22Rv1 (cell line): Measurements from ENCODE around the gene GSKIP.
A peak's percentile ranks its signal among the peaks of the same experiment; 100 is the strongest.

Experiments
- H3K27ac ChIP-seq: fragments of 450-650 bp; 2 replicates; pipeline ENCODE4 v1.5.1; 2017
- CTCF ChIP-seq: fragments of 450-650 bp; IDR thresholded peaks from 2 replicates; pipeline ENCODE4 v1.5.1; 2017; ENCODE audit warnings: mild to moderate bottlenecking
- ZFX ChIP-seq: fragments of 450-650 bp; IDR thresholded peaks from 2 replicates; pipeline ENCODE4 v1.6.1; 2017; ENCODE audit warnings: antibody characterized with exemption, borderline replicate concordance

GSKIP gene

GRCh38 chr14:96380735-96381134 is 17.4 kb downstream of the GSKIP start:
- no peak overlapping the region for H3K27ac ChIP-seq
- TF ChIP-seq ZFX (no peak), CTCF (no peak)

- no peak overlapping the region for H3K27ac ChIP-seq
- TF ChIP-seq CTCF (no peak), ZFX (no peak)
Measured at GRCh38 chr14:96383445-96383844, 20.1 kb downstream of the GSKIP start.

DNA sequence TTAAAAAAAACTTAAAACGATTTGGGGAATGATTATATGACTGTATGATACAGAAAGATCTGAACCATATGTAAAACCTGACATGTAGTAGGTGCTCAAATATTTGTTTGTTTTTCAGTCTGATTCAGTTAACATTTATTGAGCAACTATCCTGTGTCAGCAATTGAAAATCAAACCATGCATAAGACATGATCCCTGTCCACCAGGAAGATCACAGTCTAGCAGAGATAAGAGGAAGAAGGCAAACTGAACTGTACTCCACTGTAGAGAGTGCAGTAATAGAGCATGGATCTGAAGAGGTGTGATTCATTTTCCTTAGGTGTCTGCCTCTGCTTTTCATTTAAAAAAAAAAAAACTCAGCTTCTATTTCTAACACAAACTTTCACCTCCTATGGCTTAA is 20.7 kb downstream of the GSKIP start:
- H3K27ac ChIP-seq, result no peak overlapping the region
- TF ChIP-seq ZFX, result no peak
- TF ChIP-seq CTCF, result no peak

DNA sequence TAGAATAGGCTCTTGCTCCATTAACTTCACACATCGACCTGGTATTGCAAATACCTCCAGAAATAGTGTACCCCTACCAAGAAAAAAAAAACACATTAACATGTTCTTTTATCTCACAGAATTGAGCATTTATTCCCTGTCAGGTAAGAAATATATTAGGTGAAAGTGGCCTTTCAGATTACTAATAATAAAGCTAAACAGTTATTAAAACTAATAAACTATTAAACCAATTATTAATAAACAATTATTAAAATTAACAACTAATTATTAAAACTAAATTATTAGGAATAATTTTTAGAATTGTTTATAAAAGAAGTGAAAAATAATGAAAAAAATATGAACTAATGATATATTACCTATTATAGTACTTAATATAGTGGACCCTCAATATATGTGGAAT is 21.4 kb downstream of the GSKIP start:
- no peak overlapping the region for H3K27ac ChIP-seq
- no peak for TF ChIP-seq CTCF
- TF ChIP-seq ZFX, result no peak

- TF ChIP-seq CTCF (no peak), ZFX (no peak)
- H3K27ac ChIP-seq, result no peak overlapping the region
Measured at GRCh38 chr14:96385385-96385784, 22.1 kb downstream of the GSKIP start.

GRCh38 chr14:96390965-96391292 is 27.6 kb downstream of the GSKIP start:
- peak overlapping the region; percentile 63; the same call in 1 of the 2 replicates for H3K27ac ChIP-seq

More at GRCh38 chr14:96390965-96391292, 27.6 kb downstream of the GSKIP start:
- TF ChIP-seq ZFX (no peak), CTCF (no peak)
